ENCODE data around the gene ZNF423. TPM values are rescaled to one million over a fixed set of nuclear protein-coding genes. Genes with fewer than 3 reads are reported as not detected.
A peak's percentile ranks its signal among the peaks of the same experiment; 100 is the strongest.

The ZNF423 gene
- total RNA-seq, 4 donors from 2014 or later: 7.0 to 19.7 (median 8.4) TPM

GRCh38 chr16:49766225-49766624 lies 89.7 kb downstream of the ZNF423 start:
- peaks cover 0 to 7% (median 0%) of the 10 kb centered on the region in 3 donors for H3K4me1 ChIP-seq
- peak overlapping the region in 2 of 4 donors; percentile 35 to 56 for H3K27ac ChIP-seq
- H3K36me3 ChIP-seq: no peaks in the 10 kb centered on the region
- 41 to 67% methylated on average over 1 to 4 of the region's 6 CpGs for WGBS, 2 donors (ENCODE audit: low coverage in 1 of 2)
- H3K4me3 ChIP-seq: no peak overlapping the region
- no peaks in the 10 kb centered on the region for H3K9me3 ChIP-seq
- no peak for TF ChIP-seq EP300 (IDR thresholded peaks at IDR 0.05)
- no peak for TF ChIP-seq POLR2A (IDR thresholded peaks at IDR 0.05)
- no peak for TF ChIP-seq POLR2AphosphoS5 (IDR thresholded peaks at IDR 0.05)
- no peak for TF ChIP-seq CTCF (IDR thresholded peaks at IDR 0.05)
- ATAC-seq: peak; percentile 25
- H3K27me3 ChIP-seq: no peaks in the 10 kb centered on the region

- H3K27ac ChIP-seq: no peak overlapping the region
- H3K4me3 ChIP-seq: no peak overlapping the region
- H3K9me3 ChIP-seq: no peaks in the 10 kb centered on the region
- H3K36me3 ChIP-seq: no peaks in the 10 kb centered on the region
- WGBS, 2 donors (ENCODE audit: low coverage in 1 of 2): 51 to 82% methylated on average over 2 to 3 of the region's 10 CpGs
- ATAC-seq: no peak
- no peaks in the 10 kb centered on the region for H3K27me3 ChIP-seq
- TF ChIP-seq EP300 (IDR thresholded peaks at IDR 0.05) (no peak), POLR2A (IDR thresholded peaks at IDR 0.05) (no peak), CTCF (IDR thresholded peaks at IDR 0.05) (no peak), POLR2AphosphoS5 (IDR thresholded peaks at IDR 0.05) (no peak)
- peaks cover 0 to 7% (median 0%) of the 10 kb centered on the region in 3 donors for H3K4me1 ChIP-seq
These were observed 92.1 kb downstream of the ZNF423 start for GRCh38 chr16:49763826-49764225.

- TF ChIP-seq EP300 (IDR thresholded peaks at IDR 0.05) (no peak), POLR2AphosphoS5 (IDR thresholded peaks at IDR 0.05) (no peak), CTCF (IDR thresholded peaks at IDR 0.05) (no peak), POLR2A (IDR thresholded peaks at IDR 0.05) (no peak)
- Histone ChIP-seq H3K9me3 (no peaks in the 10 kb centered on the region), H3K27ac (no peak overlapping the region), H3K27me3 (no peaks in the 10 kb centered on the region), H3K36me3 (no peaks in the 10 kb centered on the region), H3K4me1 (peaks cover 0 to 5% (median under 1%) of the 10 kb centered on the region in 3 donors), H3K4me3 (no peak overlapping the region)
- WGBS, 2 donors (ENCODE audit: low coverage in 1 of 2): 90 to 100% methylated on average over 2 to 7 of the region's 7 CpGs
- ATAC-seq: no peak
These were observed 95.1 kb downstream of the ZNF423 start for GRCh38 chr16:49760815-49761214.

GRCh38 chr16:49757559-49758069 lies 98.3 kb downstream of the ZNF423 start:
- Histone ChIP-seq H3K27ac (no peak overlapping the region), H3K4me1 (peaks cover 0 to 22% (median 15%) of the 10 kb centered on the region in 3 donors), H3K4me3 (no peak overlapping the region), H3K27me3 (no peaks in the 10 kb centered on the region), H3K9me3 (no peaks in the 10 kb centered on the region), H3K36me3 (no peaks in the 10 kb centered on the region)
- no peak for ATAC-seq
- 77 to 87% methylated on average over 6 of the region's 9 CpGs for WGBS, 2 donors (ENCODE audit: low coverage in 1 of 2)
- TF ChIP-seq EP300 (IDR thresholded peaks at IDR 0.05) (no peak), CTCF (IDR thresholded peaks at IDR 0.05) (no peak), POLR2A (IDR thresholded peaks at IDR 0.05) (no peak), POLR2AphosphoS5 (IDR thresholded peaks at IDR 0.05) (no peak)

- TF ChIP-seq EP300 (IDR thresholded peaks at IDR 0.05): no peak
These were observed 98.9 kb downstream of the ZNF423 start for GRCh38 chr16:49756775-49757558.

More at GRCh38 chr16:49756775-49757558, 98.9 kb downstream of the ZNF423 start:
- H3K36me3 ChIP-seq: no peaks in the 10 kb centered on the region
- H3K4me3 ChIP-seq: no peak overlapping the region
- H3K9me3 ChIP-seq: no peaks in the 10 kb centered on the region
- WGBS, 2 donors (ENCODE audit: low coverage in 1 of 2): 78 to 81% methylated on average over 8 to 10 of the region's 10 CpGs
- H3K27me3 ChIP-seq: no peaks in the 10 kb centered on the region
- no peak overlapping the region for H3K27ac ChIP-seq
- H3K4me1 ChIP-seq: peaks cover 0 to 22% (median 15%) of the 10 kb centered on the region in 3 donors
- ATAC-seq: no peak
